HG03196 (cell line): Measurements from ENCODE around the gene DAPK2.

ENCODE experiments used
- ATAC-seq: cut with Tn5 transposase; IDR thresholded peaks from one replicate; pipeline ENCODE4 v1.9.1; 2021; ENCODE audit not compliant: unreplicated experiment

DAPK2 gene

DNA sequence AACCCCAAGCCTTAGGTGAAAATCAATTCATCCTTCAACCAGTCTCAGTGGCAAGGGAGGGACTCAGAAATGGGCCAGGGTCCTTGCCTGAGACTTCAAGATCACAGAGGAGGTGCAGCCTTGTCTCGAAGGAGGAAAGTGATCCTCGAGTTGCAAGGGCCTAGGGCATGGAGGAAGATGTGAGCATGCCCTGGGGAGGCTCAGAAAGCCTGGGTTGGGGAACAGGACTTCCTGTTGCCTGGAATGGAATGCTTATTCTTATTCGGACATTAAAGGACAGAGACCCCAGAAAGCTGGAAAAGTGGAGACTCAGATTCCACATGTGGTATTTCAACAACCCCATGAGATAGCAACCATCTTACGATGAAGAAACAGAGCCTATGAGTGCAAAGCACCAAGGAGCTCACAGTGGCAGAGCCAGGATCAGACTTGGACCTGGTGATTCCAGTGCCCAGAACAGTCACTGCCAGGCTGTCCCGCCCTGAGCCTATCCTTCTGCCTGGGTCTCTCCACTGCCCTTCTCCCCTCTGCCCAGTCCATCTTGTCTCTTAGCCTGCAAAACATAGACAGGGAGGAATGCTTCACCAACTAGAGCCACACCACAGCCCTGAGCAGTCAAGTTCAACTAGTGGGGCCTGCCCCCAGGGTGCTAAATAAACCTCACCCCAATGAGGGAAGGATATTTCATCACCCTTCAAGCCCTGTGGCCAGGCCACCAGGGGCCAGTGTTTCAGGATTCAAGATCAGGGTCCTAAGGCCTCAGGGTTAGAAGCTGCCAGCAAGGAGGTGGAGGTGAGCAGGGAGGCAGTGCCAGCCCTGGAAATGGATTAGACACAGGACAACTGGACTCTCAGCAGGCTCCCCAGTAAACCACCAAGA lies 21.9 kb downstream of the DAPK2 start:
- ATAC-seq, result no peak

GRCh38 chr15:64023220-64023619 lies 23.1 kb downstream of the DAPK2 start:
- no peak for ATAC-seq

GRCh38 chr15:64022571-64022970 lies 23.7 kb downstream of the DAPK2 start:
- no peak for ATAC-seq

DNA sequence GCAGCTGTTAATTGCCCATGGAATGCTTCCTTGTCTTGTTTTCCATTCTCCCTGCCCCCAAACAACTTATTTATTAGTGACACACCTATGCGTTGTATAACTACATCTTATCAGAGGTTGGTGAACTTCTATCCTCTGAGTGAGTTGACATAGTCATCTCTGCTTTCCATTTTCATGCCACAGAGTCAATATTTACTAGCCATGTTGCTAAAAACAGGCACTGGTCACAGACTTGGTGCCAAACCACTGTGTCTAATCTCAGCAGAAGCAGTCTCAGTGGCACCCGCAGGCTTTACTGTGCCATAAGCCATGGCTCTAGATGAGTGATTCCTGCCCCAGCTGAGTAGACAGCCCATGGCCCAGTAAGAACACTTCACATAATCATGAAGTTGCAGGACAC lies 26.5 kb downstream of the DAPK2 start:
- peak; percentile 72 for ATAC-seq

DNA sequence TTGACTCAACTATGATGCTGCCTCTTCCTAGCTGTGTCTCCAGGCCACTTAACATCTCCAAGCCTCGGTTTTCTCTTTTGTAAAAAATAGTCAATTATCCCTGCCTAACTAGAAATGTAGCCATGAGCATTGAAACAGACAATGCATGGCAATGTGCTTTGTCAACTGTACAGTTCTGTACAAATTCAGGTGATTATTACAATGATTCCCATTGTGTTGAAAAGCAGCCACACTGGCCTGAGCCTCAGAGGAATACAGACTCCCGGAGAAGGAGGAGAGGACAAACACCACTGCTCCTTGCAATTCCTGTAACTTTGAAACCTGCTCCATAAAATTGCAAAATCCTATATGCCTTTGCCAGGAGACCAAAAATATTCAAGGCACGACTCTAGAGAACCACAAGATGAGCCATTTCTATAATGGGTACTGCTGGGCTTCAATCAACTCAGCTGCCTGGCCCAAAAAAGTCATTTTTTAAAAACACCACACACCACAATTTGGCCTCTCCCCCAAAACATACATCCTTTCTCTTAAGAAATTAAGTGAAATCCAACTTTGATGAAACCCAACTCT lies 28.6 kb downstream of the DAPK2 start:
- no peak for ATAC-seq

DNA sequence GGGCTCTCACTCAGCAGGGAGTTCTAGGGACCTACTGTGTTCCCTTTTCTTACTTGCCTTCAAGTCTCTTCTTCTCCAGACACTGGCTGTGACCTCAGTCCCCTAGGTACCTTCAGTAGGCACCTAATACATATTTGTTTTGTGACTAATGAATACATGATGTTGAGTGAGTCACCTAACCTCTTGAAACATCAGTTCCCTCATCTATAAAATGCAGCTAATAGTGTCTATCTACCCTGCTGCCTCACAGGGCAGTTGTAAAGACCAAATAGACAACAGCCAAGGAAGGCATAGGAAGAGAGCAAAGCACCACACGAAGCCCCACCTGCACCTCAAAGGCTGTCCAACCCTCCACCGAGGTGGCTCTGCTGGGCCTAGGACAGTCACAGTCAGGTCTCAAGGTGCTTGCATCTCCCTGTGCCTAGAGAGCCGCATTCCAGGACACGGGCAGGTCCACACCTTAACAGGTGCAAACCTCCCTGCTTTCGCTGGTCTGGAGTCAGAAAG lies 29.1 kb downstream of the DAPK2 start:
- ATAC-seq, result no peak

DNA sequence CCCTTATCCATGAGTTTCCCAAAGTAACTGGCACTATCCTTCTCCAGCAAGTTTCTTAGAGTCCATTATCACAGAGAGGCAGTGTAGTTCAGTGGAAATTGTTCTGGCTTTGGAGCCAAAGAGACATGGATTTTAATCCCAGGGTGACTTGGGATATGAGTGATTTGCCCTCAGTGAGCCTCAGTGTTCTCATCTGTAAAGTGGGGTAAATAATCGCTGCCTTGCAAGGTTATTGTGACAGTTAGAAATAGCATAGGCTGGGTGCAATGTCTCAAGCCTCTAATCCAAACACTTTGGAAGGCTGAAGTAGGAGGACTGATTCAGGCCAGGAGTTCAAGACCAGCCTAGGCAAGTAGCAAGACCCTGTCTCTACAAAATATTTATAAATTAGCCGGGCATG lies 30.0 kb downstream of the DAPK2 start:
- ATAC-seq, result no peak

- no peak for ATAC-seq
Observed at GRCh38 chr15:64014995-64015394, 31.3 kb downstream of the DAPK2 start.

- ATAC-seq, result no peak
Observed at GRCh38 chr15:64013179-64014062, 32.9 kb downstream of the DAPK2 start.

- no peak for ATAC-seq
Observed at GRCh38 chr15:64011736-64012135, 34.5 kb downstream of the DAPK2 start.

DNA sequence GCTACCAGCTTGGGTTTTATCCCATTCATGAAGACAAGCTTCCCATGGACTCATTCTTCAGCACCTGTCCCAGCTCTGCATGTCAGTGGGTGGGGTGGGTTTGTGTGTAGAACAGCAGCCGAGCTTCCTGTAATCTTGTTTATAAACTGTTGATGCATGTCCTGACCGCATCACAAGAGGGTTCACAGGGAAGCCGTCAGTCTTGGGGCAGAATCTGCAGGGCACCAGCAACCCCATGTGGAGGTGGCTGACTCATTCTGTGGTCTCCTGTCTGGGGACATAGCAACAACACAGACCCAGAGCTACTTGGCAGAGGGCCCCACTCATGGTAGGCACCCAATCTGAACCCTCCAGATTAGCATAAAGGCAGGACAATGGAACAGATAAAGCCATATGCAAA lies 35.6 kb downstream of the DAPK2 start:
- ATAC-seq, result peak; percentile 83

DNA sequence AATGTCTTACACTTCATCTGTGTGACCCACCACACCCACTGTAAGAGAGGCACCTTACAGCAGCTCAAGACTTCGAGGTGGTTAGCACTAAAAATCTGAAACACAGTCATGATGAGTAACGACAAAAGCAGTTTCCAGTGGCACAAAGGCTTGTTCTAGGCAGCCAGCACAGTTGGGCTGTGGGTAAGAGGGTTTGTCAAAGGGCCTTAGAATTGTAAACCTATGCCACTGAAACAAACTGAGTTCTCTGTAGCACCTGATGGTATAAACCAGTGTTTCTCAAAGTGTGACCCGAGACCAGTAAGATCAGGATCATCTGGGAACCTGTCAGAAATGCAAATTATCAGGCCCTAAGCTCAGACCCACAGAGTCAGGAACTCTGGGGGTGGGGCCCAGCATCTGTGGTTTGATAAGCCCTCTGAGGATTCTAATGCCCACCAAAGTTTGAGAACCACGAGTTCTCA lies 36.5 kb downstream of the DAPK2 start:
- ATAC-seq, result peak; percentile 47

GRCh38 chr15:64009241-64009640 lies 37.0 kb downstream of the DAPK2 start:
- no peak for ATAC-seq

DNA sequence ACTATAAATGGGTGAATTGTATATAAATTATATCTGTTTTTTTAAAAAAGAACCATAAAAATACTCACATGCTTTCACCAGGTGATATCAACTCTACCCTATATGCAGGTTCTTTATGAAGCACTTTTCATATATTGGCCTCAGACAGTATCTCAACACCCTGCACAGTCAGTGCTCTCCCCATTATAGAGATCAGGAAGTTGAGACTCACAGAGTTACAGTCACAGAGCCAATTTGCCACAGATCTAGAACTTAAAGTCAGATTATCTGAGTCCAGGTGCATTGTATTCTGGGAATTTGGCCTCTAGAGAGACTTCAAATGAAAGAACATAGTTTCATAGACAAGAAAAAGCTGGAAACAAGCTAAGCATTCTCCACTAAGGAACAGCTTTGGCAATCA lies 38.1 kb downstream of the DAPK2 start:
- ATAC-seq, result no peak

GRCh38 chr15:64006642-64007041 lies 39.6 kb downstream of the DAPK2 start:
- ATAC-seq, result no peak

GRCh38 chr15:64004587-64004986 lies 41.7 kb downstream of the DAPK2 start:
- ATAC-seq, result no peak

GRCh38 chr15:64004056-64004455 lies 42.2 kb downstream of the DAPK2 start:
- ATAC-seq, result no peak

GRCh38 chr15:64003182-64003581 lies 43.1 kb downstream of the DAPK2 start:
- no peak for ATAC-seq

DNA sequence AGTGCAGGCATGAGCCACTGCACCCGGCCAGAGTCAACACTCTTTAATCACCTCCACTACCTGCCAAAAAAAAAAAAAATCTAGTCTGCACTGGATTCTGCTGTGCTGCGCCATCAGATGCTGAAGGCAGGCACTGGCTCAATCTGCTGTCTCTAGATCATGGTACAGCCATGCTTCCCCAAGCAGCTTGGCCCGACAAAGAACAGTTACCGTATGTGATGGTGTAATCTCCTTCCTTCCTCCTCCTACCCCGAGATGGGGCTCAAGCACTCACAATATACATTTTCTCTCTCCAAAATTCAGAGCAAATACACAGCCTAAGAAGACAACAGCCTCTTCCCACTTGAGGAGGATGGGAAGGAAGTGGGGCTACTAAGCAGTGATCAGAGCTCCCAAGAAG lies 45.1 kb downstream of the DAPK2 start:
- no peak for ATAC-seq

- no peak for ATAC-seq
Observed at GRCh38 chr15:64000183-64000951, 45.9 kb downstream of the DAPK2 start.

- no peak for ATAC-seq
Observed at GRCh38 chr15:63999177-63999576, 47.1 kb downstream of the DAPK2 start.
